ENCODE measurements around the gene CANT1. TPM values are rescaled to one million over a fixed set of nuclear protein-coding genes. Genes with fewer than 3 reads are reported as not detected.

Gene CANT1
- total and polyA plus RNA-seq, 2 of the 13 experiments (the other 11 are each of a cell fraction or from before 2014, with no cell fraction given), result 34.1 to 42.1 TPM

GRCh38 chr17:78980624-78980972, 29.0 kb downstream of the CANT1 start (continued):
- TF ChIP-seq SKIL (CRISPR knock-in tag; IDR thresholded peaks at IDR 0.05; ENCODE audit: borderline replicate concordance) (peak; percentile 11; the same call in 1 of the 2 replicates), ZNF740 (CRISPR knock-in tag; IDR thresholded peaks at IDR 0.05) (no peak), ATF2 (CRISPR knock-in tag; IDR thresholded peaks at IDR 0.05) (no peak), ZNF790 (CRISPR knock-in tag; IDR thresholded peaks at IDR 0.05; ENCODE audit: borderline replicate concordance) (0 out of 2 replicates have a peak, but pooled peaks have one; percentile 9), ZBTB7A (CRISPR knock-in tag; IDR thresholded peaks at IDR 0.05) (no peak), ZNF614 (CRISPR knock-in tag; IDR thresholded peaks at IDR 0.05; ENCODE audit: borderline replicate concordance) (no peak), SETDB1 (CRISPR knock-in tag; IDR thresholded peaks at IDR 0.05; ENCODE audit: borderline replicate concordance) (no peak), ZNF530 (CRISPR knock-in tag; IDR thresholded peaks at IDR 0.05; ENCODE audit: low read depth) (no peak), ZC3H4 (CRISPR knock-in tag; IDR thresholded peaks at IDR 0.05; ENCODE audit: borderline replicate concordance) (no peak; the same call in 1 of the 2 replicates), KDM5B (CRISPR knock-in tag; IDR thresholded peaks at IDR 0.05; ENCODE audit: borderline replicate concordance) (0 out of 2 replicates have a peak, but pooled peaks have one; percentile 27), ZUFSP (CRISPR knock-in tag; IDR thresholded peaks at IDR 0.05; ENCODE audit: borderline replicate concordance) (no peak), ZNF367 (CRISPR knock-in tag; IDR thresholded peaks at IDR 0.05; ENCODE audit: borderline replicate concordance) (no peak), ZNF337 (CRISPR knock-in tag; IDR thresholded peaks at IDR 0.05; ENCODE audit: borderline replicate concordance, low read depth) (no peak), GTF2F1 (IDR thresholded peaks at IDR 0.05; ENCODE audit: low read length) (no peak), POLR2A (IDR thresholded peaks at IDR 0.05; ENCODE audit: insufficient read depth in 1 of 2, low read depth in 2 of 2, low read length in 2 of 2) (no peak), SMAD1 (CRISPR knock-in tag; IDR thresholded peaks at IDR 0.05; ENCODE audit: borderline replicate concordance, low read depth) (no peak; the same call in 1 of the 2 replicates), ZNF253 (CRISPR knock-in tag; IDR thresholded peaks at IDR 0.05; ENCODE audit: borderline replicate concordance) (0 out of 2 replicates have a peak, but pooled peaks have one; percentile 11), HNF4G (IDR thresholded peaks at IDR 0.05; ENCODE audit: borderline replicate concordance, low read depth, low read length) (no peak), HNF4G (CRISPR knock-in tag; IDR thresholded peaks at IDR 0.05; ENCODE audit: borderline replicate concordance, low read depth) (peak; percentile 20; the same call in 1 of the 2 replicates), FOXA3 (CRISPR knock-in tag; IDR thresholded peaks at IDR 0.05) (no peak), SNAPC2 (CRISPR knock-in tag; IDR thresholded peaks at IDR 0.05) (0 out of 2 replicates have a peak, but pooled peaks have one; percentile 2), PHF8 (CRISPR knock-in tag; IDR thresholded peaks at IDR 0.05) (no peak), KLF15 (CRISPR knock-in tag; IDR thresholded peaks at IDR 0.05; ENCODE audit: borderline replicate concordance) (no peak)
- TF ChIP-seq, protein P1, sequence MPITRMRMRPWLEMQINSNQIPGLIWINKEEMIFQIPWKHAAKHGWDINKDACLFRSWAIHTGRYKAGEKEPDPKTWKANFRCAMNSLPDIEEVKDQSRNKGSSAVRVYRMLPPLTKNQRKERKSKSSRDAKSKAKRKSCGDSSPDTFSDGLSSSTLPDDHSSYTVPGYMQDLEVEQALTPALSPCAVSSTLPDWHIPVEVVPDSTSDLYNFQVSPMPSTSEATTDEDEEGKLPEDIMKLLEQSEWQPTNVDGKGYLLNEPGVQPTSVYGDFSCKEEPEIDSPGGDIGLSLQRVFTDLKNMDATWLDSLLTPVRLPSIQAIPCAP (CRISPR knock-in tag; IDR thresholded peaks at IDR 0.05; ENCODE audit: low read depth), result no peak
